ENCODE measurements around the gene CEP164. TPM values are rescaled to one million over a fixed set of nuclear protein-coding genes. Genes with fewer than 3 reads are reported as not detected.

CEP164 gene
- total RNA-seq, 1 donor from 2014 or later = 25.2 TPM

GRCh38 chr11:117411736-117412135 lies 84.1 kb downstream of the CEP164 start:
- Histone ChIP-seq H3K4me3 (no peak overlapping the region), H3K9me3 (no peaks in the 10 kb centered on the region), H3K27ac (no peak overlapping the region), H3K36me3 (peaks cover 30% of the 10 kb centered on the region), H3K4me1 (no peaks in the 10 kb centered on the region), H3K27me3 (no peaks in the 10 kb centered on the region)
- peak; percentile 46 for DNase-seq
- ATAC-seq = no peak
- TF ChIP-seq CTCF (IDR thresholded peaks at IDR 0.05) = no peak
- intact Hi-C loops (cut with DNase I) = no loop called here

- no peak for ATAC-seq
- Histone ChIP-seq H3K36me3 (peaks cover 30% of the 10 kb centered on the region), H3K4me1 (no peaks in the 10 kb centered on the region), H3K4me3 (no peak overlapping the region), H3K9me3 (no peaks in the 10 kb centered on the region), H3K27me3 (no peaks in the 10 kb centered on the region), H3K27ac (no peak overlapping the region)
- intact Hi-C loops (cut with DNase I) = no loop called here
- no peak for TF ChIP-seq CTCF (IDR thresholded peaks at IDR 0.05)
- peak; percentile 57 for DNase-seq
Measured at GRCh38 chr11:117412176-117412575, 84.5 kb downstream of the CEP164 start.

- no peak for TF ChIP-seq CTCF (IDR thresholded peaks at IDR 0.05)
- H3K4me3 ChIP-seq = no peak overlapping the region
- H3K9me3 ChIP-seq = no peaks in the 10 kb centered on the region
- no peak overlapping the region for H3K27ac ChIP-seq
- H3K27me3 ChIP-seq = no peaks in the 10 kb centered on the region
- DNase-seq = peak; percentile 45
- no peak for ATAC-seq
- intact Hi-C loops (cut with DNase I) = no loop called here
- no peaks in the 10 kb centered on the region for H3K4me1 ChIP-seq
- H3K36me3 ChIP-seq = peaks cover 29% of the 10 kb centered on the region
Measured at GRCh38 chr11:117412653-117413275, 85.1 kb downstream of the CEP164 start.

- DNase-seq (no peak), ATAC-seq (no peak)
- Histone ChIP-seq H3K36me3 (peaks cover 20% of the 10 kb centered on the region), H3K4me3 (no peak overlapping the region), H3K27ac (no peak overlapping the region), H3K4me1 (no peaks in the 10 kb centered on the region), H3K27me3 (no peaks in the 10 kb centered on the region), H3K9me3 (no peaks in the 10 kb centered on the region)
- TF ChIP-seq CTCF (IDR thresholded peaks at IDR 0.05) = no peak
- intact Hi-C loops (cut with DNase I) = no loop called here
Measured at GRCh38 chr11:117413616-117414015, 86.0 kb downstream of the CEP164 start.

- H3K27ac ChIP-seq = no peak overlapping the region
- H3K9me3 ChIP-seq = no peaks in the 10 kb centered on the region
- intact Hi-C loops (cut with DNase I) = no loop called here
- no peak overlapping the region for H3K4me3 ChIP-seq
- DNase-seq (no peak), ATAC-seq (no peak)
- no peaks in the 10 kb centered on the region for H3K27me3 ChIP-seq
- no peaks in the 10 kb centered on the region for H3K4me1 ChIP-seq
- peaks cover 11% of the 10 kb centered on the region for H3K36me3 ChIP-seq
- TF ChIP-seq CTCF (IDR thresholded peaks at IDR 0.05) = no peak
Measured at GRCh38 chr11:117414724-117415123, 87.1 kb downstream of the CEP164 start.
